T-helper 2 cell treated with Interferon-gamma antibody and Interleukin-4, amounts not matched to agents 5 μg/mL and 100 μg/mL, for 36 hours (primary cell): ENCODE data around the gene LBR.

Experiments used
- DNase-seq: peaks from one replicate; pipeline ENCODE4 v3.0.0; 2021; ENCODE audit warnings: low spot score
- H3K27ac Mint-ChIP-seq: one replicate; pipeline ENCODE4 v1.8.0; 2021; ENCODE audit warnings: mild to moderate bottlenecking, mixed read lengths
- H3K27me3 Mint-ChIP-seq: one replicate; pipeline ENCODE4 v1.8.0; 2021; ENCODE audit warnings: low read depth, mixed read lengths
- H3K36me3 Mint-ChIP-seq: one replicate; pipeline ENCODE4 v1.8.0; 2021; ENCODE audit warnings: low read depth, mixed read lengths
- H3K4me1 Mint-ChIP-seq: one replicate; pipeline ENCODE4 v1.8.0; 2021; ENCODE audit warnings: low read depth, mixed read lengths
- H3K4me3 Mint-ChIP-seq: one replicate; pipeline ENCODE4 v1.8.0; 2022; ENCODE audit warnings: mild to moderate bottlenecking, moderate library complexity, mixed read lengths
- H3K9me3 Mint-ChIP-seq: one replicate; pipeline ENCODE4 v1.8.0; 2021; ENCODE audit warnings: mixed read lengths

The LBR gene

GRCh38 chr1:225426395-225427234 lies 1.2 kb downstream of the LBR start:
- Mint-ChIP-seq H3K27me3 (no peaks in the 10 kb centered on the region), H3K27ac (peak overlapping the region; percentile 85), H3K9me3 (no peaks in the 10 kb centered on the region), H3K4me3 (peak overlapping the region; percentile 94), H3K36me3 (peaks cover 32% of the 10 kb centered on the region), H3K4me1 (peaks cover 56% of the 10 kb centered on the region)
- DNase-seq = no peak

- DNase-seq = no peak
- Mint-ChIP-seq H3K4me1 (peaks cover 58% of the 10 kb centered on the region), H3K4me3 (peak overlapping the region; percentile 94), H3K36me3 (peaks cover 35% of the 10 kb centered on the region), H3K9me3 (no peaks in the 10 kb centered on the region), H3K27ac (peak overlapping the region; percentile 67), H3K27me3 (no peaks in the 10 kb centered on the region)
Observed at GRCh38 chr1:225425201-225425786, 2.5 kb downstream of the LBR start.

- no peaks in the 10 kb centered on the region for H3K27me3 Mint-ChIP-seq
- no peak for DNase-seq
- peaks cover 56% of the 10 kb centered on the region for H3K4me1 Mint-ChIP-seq
- peaks cover 39% of the 10 kb centered on the region for H3K36me3 Mint-ChIP-seq
- H3K9me3 Mint-ChIP-seq = no peaks in the 10 kb centered on the region
- H3K27ac Mint-ChIP-seq = peak overlapping the region; percentile 67
- peak overlapping the region; percentile 94 for H3K4me3 Mint-ChIP-seq
Observed at GRCh38 chr1:225424562-225425200, 3.2 kb downstream of the LBR start.

- no peak overlapping the region for H3K4me3 Mint-ChIP-seq
Observed at GRCh38 chr1:225423518-225423855, 4.4 kb downstream of the LBR start.

GRCh38 chr1:225422795-225423517 lies 4.9 kb downstream of the LBR start:
- peaks cover 51% of the 10 kb centered on the region for H3K36me3 Mint-ChIP-seq
- peaks cover 55% of the 10 kb centered on the region for H3K4me1 Mint-ChIP-seq
- no peak for DNase-seq
- no peak overlapping the region for H3K4me3 Mint-ChIP-seq
- H3K27me3 Mint-ChIP-seq = no peaks in the 10 kb centered on the region
- peak overlapping the region; percentile 10 for H3K27ac Mint-ChIP-seq
- no peaks in the 10 kb centered on the region for H3K9me3 Mint-ChIP-seq

More at GRCh38 chr1:225423518-225423855, 4.4 kb downstream of the LBR start:
- Mint-ChIP-seq H3K9me3 (no peaks in the 10 kb centered on the region), H3K4me1 (peaks cover 53% of the 10 kb centered on the region), H3K27me3 (no peaks in the 10 kb centered on the region), H3K27ac (peak overlapping the region; percentile 7), H3K36me3 (peaks cover 47% of the 10 kb centered on the region)
- no peak for DNase-seq

GRCh38 chr1:225422031-225422605 lies 5.7 kb downstream of the LBR start:
- Mint-ChIP-seq H3K9me3 (no peaks in the 10 kb centered on the region), H3K27me3 (no peaks in the 10 kb centered on the region), H3K36me3 (peaks cover 56% of the 10 kb centered on the region), H3K4me3 (no peak overlapping the region), H3K4me1 (peaks cover 55% of the 10 kb centered on the region), H3K27ac (peak overlapping the region; percentile 47)
- no peak for DNase-seq

GRCh38 chr1:225418598-225418997 lies 9.2 kb downstream of the LBR start:
- no peak for DNase-seq
- H3K4me3 Mint-ChIP-seq = no peak overlapping the region
- peaks cover 34% of the 10 kb centered on the region for H3K4me1 Mint-ChIP-seq
- no peaks in the 10 kb centered on the region for H3K27me3 Mint-ChIP-seq
- H3K9me3 Mint-ChIP-seq = no peaks in the 10 kb centered on the region
- H3K36me3 Mint-ChIP-seq = peaks cover 70% of the 10 kb centered on the region
- H3K27ac Mint-ChIP-seq = peak overlapping the region; percentile 35

- no peak for DNase-seq
- Mint-ChIP-seq H3K27me3 (no peaks in the 10 kb centered on the region), H3K4me1 (peaks cover 29% of the 10 kb centered on the region), H3K36me3 (peaks cover 68% of the 10 kb centered on the region), H3K9me3 (no peaks in the 10 kb centered on the region), H3K27ac (no peak overlapping the region), H3K4me3 (no peak overlapping the region)
Observed at GRCh38 chr1:225418059-225418458, 9.8 kb downstream of the LBR start.

- Mint-ChIP-seq H3K9me3 (no peaks in the 10 kb centered on the region), H3K27me3 (no peaks in the 10 kb centered on the region), H3K4me1 (peaks cover 18% of the 10 kb centered on the region), H3K27ac (no peak overlapping the region), H3K4me3 (no peak overlapping the region), H3K36me3 (peaks cover 73% of the 10 kb centered on the region)
- DNase-seq = no peak
Observed at GRCh38 chr1:225415967-225416745, 11.7 kb downstream of the LBR start.

GRCh38 chr1:225415307-225415706 lies 12.5 kb downstream of the LBR start:
- Mint-ChIP-seq H3K4me3 (no peak overlapping the region), H3K9me3 (no peaks in the 10 kb centered on the region), H3K4me1 (peaks cover 12% of the 10 kb centered on the region), H3K27ac (no peak overlapping the region), H3K36me3 (peaks cover 74% of the 10 kb centered on the region), H3K27me3 (no peaks in the 10 kb centered on the region)
- no peak for DNase-seq

GRCh38 chr1:225413708-225414375 lies 14.0 kb downstream of the LBR start:
- Mint-ChIP-seq H3K4me3 (no peak overlapping the region), H3K36me3 (peaks cover 81% of the 10 kb centered on the region)

GRCh38 chr1:225412803-225413351 lies 15.0 kb downstream of the LBR start:
- Mint-ChIP-seq H3K27me3 (no peaks in the 10 kb centered on the region), H3K27ac (no peak overlapping the region), H3K4me1 (peaks cover 2% of the 10 kb centered on the region), H3K36me3 (peaks cover 79% of the 10 kb centered on the region), H3K9me3 (no peaks in the 10 kb centered on the region), H3K4me3 (no peak overlapping the region)
- no peak for DNase-seq

More at GRCh38 chr1:225413708-225414375, 14.0 kb downstream of the LBR start:
- Mint-ChIP-seq H3K27ac (no peak overlapping the region), H3K27me3 (no peaks in the 10 kb centered on the region), H3K4me1 (peaks cover 8% of the 10 kb centered on the region), H3K9me3 (no peaks in the 10 kb centered on the region)
- no peak for DNase-seq
